PC-9 (cell line): ENCODE measurements around the gene ACAD8.

Experiments
- EZH2 ChIP-seq: fragments of 200-600 bp; sonication (generic); IDR thresholded peaks from 2 replicates; pipeline ENCODE4 v1.8.0; 2017; ENCODE audit warnings: antibody characterized with exemption, low read depth
- TF ChIP-seq, protein P1 (sequence below): fragments of 200-600 bp; sonication (generic); conservative IDR thresholded peaks from 2 replicates; pipeline ENCODE4 v1.6.1; 2017; ENCODE audit warnings: mixed run types, antibody characterized with exemption, mild to moderate bottlenecking, moderate library complexity

DNA sequence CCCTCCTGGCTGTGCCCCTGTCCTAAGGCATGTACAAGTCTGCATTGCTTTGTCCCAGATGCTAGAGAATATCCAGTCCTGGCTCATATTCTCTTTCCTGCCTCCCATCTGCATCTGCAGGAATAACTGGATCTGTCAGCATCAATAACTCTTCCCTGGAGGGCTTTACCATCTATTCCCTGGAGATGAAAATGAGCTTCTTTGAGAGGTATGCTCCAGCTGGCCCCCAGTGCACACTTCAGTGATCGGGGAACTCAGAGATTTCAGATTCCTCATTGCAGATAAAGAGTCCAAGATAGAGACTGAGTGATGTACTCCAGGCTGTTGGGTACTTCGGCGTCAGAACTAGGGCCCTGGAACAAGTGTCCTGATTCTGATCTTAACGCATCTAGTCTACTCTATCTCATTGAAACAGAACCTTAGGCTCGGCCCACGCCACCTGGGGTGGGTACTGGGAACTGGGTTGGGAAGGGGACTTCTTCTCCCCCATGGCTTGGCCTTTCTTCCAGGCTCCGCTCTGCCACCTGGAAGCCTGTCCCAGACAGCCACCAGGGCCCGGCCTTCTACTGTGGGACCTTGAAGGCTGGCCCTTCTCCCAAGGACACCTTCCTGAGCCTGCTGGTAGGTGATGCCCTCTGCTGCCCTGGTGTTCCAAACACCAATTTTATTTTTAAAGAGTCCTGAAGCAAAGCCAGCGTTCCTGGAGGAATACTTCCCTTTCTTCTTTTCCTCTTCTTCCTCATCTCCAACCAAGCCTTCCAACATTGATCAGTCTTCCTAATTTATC, 60.6 kb downstream of the ACAD8 start:
- TF ChIP-seq, protein P1, sequence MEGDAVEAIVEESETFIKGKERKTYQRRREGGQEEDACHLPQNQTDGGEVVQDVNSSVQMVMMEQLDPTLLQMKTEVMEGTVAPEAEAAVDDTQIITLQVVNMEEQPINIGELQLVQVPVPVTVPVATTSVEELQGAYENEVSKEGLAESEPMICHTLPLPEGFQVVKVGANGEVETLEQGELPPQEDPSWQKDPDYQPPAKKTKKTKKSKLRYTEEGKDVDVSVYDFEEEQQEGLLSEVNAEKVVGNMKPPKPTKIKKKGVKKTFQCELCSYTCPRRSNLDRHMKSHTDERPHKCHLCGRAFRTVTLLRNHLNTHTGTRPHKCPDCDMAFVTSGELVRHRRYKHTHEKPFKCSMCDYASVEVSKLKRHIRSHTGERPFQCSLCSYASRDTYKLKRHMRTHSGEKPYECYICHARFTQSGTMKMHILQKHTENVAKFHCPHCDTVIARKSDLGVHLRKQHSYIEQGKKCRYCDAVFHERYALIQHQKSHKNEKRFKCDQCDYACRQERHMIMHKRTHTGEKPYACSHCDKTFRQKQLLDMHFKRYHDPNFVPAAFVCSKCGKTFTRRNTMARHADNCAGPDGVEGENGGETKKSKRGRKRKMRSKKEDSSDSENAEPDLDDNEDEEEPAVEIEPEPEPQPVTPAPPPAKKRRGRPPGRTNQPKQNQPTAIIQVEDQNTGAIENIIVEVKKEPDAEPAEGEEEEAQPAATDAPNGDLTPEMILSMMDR, result no peak
- no peak for TF ChIP-seq EZH2
